GM13977 (cell line): ENCODE measurements around the gene WNT5A.

ENCODE experiments used
- DNase-seq: peaks from one replicate; pipeline ENCODE4 v3.0.0; 2012; ENCODE audit warnings: low spot score
- CTCF ChIP-seq: IDR thresholded peaks from 2 replicates; pipeline ENCODE4 v1.5.1; 2012; ENCODE audit warnings: mild to moderate bottlenecking, control low read depth; ENCODE audit not compliant: insufficient read depth; ENCODE audit errors: extremely low read depth, missing control alignments
- in situ Hi-C: fragments of 300-500 bp; cut with MboI; formaldehyde crosslinking; loops from one replicate; pipeline ENCODE4 v1.12.0; 2022; ENCODE audit warnings: low sequenced_read_pairs, low pct_unique_long_range_greater_than_20kb, mixed read lengths, inconsistent platforms; ENCODE audit not compliant: unreplicated experiment

The WNT5A gene

GRCh38 chr3:55454611-55455010, 32.5 kb downstream of the WNT5A start:
- in situ Hi-C loops: no loop called here
- no peak for DNase-seq
- TF ChIP-seq CTCF: no peak

- in situ Hi-C loops: no loop called here
- no peak for TF ChIP-seq CTCF
- DNase-seq: no peak
These were observed 33.1 kb downstream of the WNT5A start for GRCh38 chr3:55453886-55454496.

- in situ Hi-C loops: no loop called here
- TF ChIP-seq CTCF: no peak
- DNase-seq: no peak
These were observed 34.2 kb downstream of the WNT5A start for GRCh38 chr3:55452886-55453285.

GRCh38 chr3:55449527-55449926, 37.6 kb downstream of the WNT5A start:
- DNase-seq: no peak
- in situ Hi-C loops: no loop called here
- TF ChIP-seq CTCF: no peak

GRCh38 chr3:55446850-55447249, 40.3 kb downstream of the WNT5A start:
- no peak for DNase-seq
- TF ChIP-seq CTCF: no peak
- in situ Hi-C loops: no loop called here

- TF ChIP-seq CTCF: no peak
- in situ Hi-C loops: no loop called here
- no peak for DNase-seq
These were observed 41.6 kb downstream of the WNT5A start for GRCh38 chr3:55445551-55445950.

GRCh38 chr3:55443346-55443745, 43.8 kb downstream of the WNT5A start:
- in situ Hi-C loops: no loop called here
- TF ChIP-seq CTCF: no peak
- no peak for DNase-seq
